HL-60 (cell line): ENCODE measurements around the gene LMO2.
A peak's percentile ranks its signal among the peaks of the same experiment; 100 is the strongest.

Experiments used
- DNase-seq, 2 experiments: peaks; one replicate each; pipeline ENCODE4 v3.0.0-alpha.2; 2010 to 2020; ENCODE audit warnings: low read depth in 1 of 2, low spot score in 1 of 2
- H3K27ac ChIP-seq: fragments of 250-450 bp; sonication (Bioruptor Pico); replicated peaks from 2 replicates; pipeline ENCODE4 v1.5.1; 2020; ENCODE audit warnings: mild to moderate bottlenecking, moderate library complexity
- H3K27me3 ChIP-seq: fragments of 250-450 bp; sonication (Bioruptor Pico); 2 replicates; pipeline ENCODE4 v1.5.1; 2021; ENCODE audit warnings: mild to moderate bottlenecking, moderate library complexity; ENCODE audit not compliant: insufficient read depth, poor library complexity, severe bottlenecking
- H3K4me3 ChIP-seq: replicated peaks from 2 replicates; pipeline ENCODE4 v1.5.1; 2011; ENCODE audit warnings: mild to moderate bottlenecking, control low read depth, low read length; ENCODE audit not compliant: insufficient read depth
- GABPA ChIP-seq: IDR thresholded peaks from 2 replicates; pipeline ENCODE4 v1.6.1; 2012; ENCODE audit warnings: low read depth
- POLR2AphosphoS5 ChIP-seq: IDR thresholded peaks from 2 replicates; pipeline ENCODE4 v1.6.1; 2012; ENCODE audit warnings: low read depth
- SPI1 ChIP-seq: IDR thresholded peaks from 2 replicates; pipeline ENCODE4 v1.6.1; 2012; ENCODE audit warnings: low read depth, mild to moderate bottlenecking, borderline replicate concordance
- TF ChIP-seq, protein P1 (sequence below): IDR thresholded peaks from one replicate; pipeline ENCODE4 v1.5.1; 2011; ENCODE audit warnings: low read length, control low read depth, inconsistent platforms; ENCODE audit not compliant: insufficient read depth
- TF ChIP-seq, protein P2 (sequence below): IDR thresholded peaks from 2 replicates; pipeline ENCODE4 v1.6.1; 2012; ENCODE audit warnings: low read depth; ENCODE audit not compliant: insufficient replicate concordance

The LMO2 gene

DNA sequence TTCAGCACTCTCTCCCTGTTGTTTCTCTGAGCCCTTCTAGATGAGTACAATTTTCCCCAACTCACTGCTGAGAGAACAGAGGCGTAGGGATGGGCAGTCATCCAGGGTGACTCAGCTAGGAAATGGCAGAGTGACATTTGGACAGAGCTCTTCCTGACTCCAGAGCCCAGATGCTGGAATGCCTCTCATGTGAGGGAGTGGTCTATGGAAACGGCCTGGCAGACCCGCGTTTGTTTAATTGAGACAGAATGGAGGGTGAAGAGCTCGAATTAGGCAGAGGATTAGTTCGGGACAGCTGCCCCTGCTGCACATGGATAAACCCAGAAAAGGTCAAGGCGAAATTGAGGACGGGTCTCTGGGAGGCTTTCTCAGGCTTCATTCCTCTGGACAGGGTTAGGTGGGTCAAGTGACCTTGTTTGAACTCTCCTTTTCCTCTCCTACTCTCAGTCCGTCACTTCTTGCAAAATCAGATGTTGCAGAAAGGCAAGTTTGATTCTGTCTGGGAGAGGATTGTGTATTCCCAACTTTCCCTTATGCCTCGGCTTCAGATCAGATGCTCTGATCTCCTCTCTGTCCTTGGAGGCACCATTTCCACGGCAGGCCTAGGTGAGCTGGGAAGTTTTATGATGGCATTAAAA lies 7.6 kb upstream of the LMO2 start:
- H3K27me3 ChIP-seq: no peaks in the 10 kb centered on the region
- DNase-seq: no peak
- no peak overlapping the region for H3K4me3 ChIP-seq
- TF ChIP-seq, protein P1, sequence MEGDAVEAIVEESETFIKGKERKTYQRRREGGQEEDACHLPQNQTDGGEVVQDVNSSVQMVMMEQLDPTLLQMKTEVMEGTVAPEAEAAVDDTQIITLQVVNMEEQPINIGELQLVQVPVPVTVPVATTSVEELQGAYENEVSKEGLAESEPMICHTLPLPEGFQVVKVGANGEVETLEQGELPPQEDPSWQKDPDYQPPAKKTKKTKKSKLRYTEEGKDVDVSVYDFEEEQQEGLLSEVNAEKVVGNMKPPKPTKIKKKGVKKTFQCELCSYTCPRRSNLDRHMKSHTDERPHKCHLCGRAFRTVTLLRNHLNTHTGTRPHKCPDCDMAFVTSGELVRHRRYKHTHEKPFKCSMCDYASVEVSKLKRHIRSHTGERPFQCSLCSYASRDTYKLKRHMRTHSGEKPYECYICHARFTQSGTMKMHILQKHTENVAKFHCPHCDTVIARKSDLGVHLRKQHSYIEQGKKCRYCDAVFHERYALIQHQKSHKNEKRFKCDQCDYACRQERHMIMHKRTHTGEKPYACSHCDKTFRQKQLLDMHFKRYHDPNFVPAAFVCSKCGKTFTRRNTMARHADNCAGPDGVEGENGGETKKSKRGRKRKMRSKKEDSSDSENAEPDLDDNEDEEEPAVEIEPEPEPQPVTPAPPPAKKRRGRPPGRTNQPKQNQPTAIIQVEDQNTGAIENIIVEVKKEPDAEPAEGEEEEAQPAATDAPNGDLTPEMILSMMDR: no peak
- TF ChIP-seq GABPA: no peak
- peak overlapping the region; percentile 54 for H3K27ac ChIP-seq

DNA sequence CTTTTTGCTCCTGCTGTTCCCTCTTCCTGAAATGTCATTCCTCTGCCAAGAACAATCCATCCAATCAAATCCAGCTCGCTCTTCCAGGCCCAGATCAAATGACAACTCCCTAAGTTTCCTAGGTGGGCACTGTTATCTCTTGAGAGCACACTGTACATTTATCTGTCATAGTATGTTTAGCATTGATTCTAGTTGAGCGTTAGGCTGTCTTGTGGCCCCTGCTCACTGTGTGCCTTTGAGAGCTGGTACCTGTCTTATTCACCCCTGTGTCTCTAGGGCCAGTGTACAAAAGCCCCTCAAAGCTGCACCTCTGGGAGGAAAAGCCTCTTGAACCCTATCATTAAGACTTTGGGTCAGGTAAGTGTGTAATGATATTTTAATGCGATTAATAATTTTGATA lies 7.1 kb upstream of the LMO2 start:
- DNase-seq: no peak
- H3K4me3 ChIP-seq: no peak overlapping the region
- TF ChIP-seq, protein P1: no peak
- TF ChIP-seq, protein P2, sequence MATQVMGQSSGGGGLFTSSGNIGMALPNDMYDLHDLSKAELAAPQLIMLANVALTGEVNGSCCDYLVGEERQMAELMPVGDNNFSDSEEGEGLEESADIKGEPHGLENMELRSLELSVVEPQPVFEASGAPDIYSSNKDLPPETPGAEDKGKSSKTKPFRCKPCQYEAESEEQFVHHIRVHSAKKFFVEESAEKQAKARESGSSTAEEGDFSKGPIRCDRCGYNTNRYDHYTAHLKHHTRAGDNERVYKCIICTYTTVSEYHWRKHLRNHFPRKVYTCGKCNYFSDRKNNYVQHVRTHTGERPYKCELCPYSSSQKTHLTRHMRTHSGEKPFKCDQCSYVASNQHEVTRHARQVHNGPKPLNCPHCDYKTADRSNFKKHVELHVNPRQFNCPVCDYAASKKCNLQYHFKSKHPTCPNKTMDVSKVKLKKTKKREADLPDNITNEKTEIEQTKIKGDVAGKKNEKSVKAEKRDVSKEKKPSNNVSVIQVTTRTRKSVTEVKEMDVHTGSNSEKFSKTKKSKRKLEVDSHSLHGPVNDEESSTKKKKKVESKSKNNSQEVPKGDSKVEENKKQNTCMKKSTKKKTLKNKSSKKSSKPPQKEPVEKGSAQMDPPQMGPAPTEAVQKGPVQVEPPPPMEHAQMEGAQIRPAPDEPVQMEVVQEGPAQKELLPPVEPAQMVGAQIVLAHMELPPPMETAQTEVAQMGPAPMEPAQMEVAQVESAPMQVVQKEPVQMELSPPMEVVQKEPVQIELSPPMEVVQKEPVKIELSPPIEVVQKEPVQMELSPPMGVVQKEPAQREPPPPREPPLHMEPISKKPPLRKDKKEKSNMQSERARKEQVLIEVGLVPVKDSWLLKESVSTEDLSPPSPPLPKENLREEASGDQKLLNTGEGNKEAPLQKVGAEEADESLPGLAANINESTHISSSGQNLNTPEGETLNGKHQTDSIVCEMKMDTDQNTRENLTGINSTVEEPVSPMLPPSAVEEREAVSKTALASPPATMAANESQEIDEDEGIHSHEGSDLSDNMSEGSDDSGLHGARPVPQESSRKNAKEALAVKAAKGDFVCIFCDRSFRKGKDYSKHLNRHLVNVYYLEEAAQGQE: no peak
- TF ChIP-seq POLR2AphosphoS5 (no peak), GABPA (no peak), SPI1 (no peak)
- H3K27ac ChIP-seq: no peak overlapping the region
- H3K27me3 ChIP-seq: no peaks in the 10 kb centered on the region

DNA sequence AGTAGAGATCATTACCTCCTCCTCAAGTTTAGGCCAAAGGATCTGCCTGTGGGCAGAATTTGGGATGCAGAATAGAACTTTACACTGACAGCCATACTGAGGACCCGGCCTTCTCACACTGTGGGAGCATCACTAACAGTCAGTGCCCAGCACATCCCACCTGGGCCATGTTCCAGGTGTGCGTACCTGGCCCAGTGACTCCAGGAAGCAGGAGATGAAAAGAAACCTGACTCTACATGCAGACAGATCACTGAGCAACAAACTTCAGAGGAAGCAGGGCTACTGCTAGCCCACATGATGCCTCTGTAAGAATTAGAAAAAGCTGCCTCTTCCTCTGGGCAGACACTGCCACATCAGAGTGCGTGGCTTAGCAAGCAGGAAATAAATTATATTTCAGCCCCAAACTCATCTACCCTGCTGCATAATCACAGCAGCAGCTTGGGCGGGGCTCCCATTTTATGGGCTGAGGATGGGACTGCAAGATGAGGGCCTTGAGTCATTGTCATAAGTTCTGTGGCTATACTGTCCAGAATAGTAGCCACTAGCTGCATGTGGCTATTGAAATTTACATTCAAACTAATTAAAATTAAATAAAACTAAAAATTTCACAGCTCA lies 6.0 kb upstream of the LMO2 start:
- TF ChIP-seq, protein P2: no peak
- TF ChIP-seq GABPA: no peak
- no peak for TF ChIP-seq POLR2AphosphoS5
- no peak for TF ChIP-seq SPI1
- TF ChIP-seq, protein P1: no peak
- no peak overlapping the region for H3K4me3 ChIP-seq
- H3K27ac ChIP-seq: no peak overlapping the region
- H3K27me3 ChIP-seq: no peaks in the 10 kb centered on the region
- no peak for DNase-seq
